Mesendoderm (in vitro differentiated cells): ENCODE results near the gene CADM4.

Experiments used
- DNase-seq: peaks from one replicate; pipeline ENCODE4 v3.0.0; 2013
- H2AK5ac ChIP-seq: 2 replicates; pipeline ENCODE4 v1.6.1; 2013; ENCODE audit warnings: low read length, inconsistent platforms
- H2BK120ac ChIP-seq: 2 replicates; pipeline ENCODE4 v1.6.1; 2013; ENCODE audit warnings: low read depth, mild to moderate bottlenecking, low read length, moderate library complexity, mixed read lengths
- H2BK15ac ChIP-seq: replicated peaks from 2 replicates; pipeline ENCODE4 v1.6.1; 2013; ENCODE audit warnings: low read depth, mild to moderate bottlenecking, moderate library complexity
- H2BK5ac ChIP-seq: 2 replicates; pipeline ENCODE4 v1.6.1; 2013; ENCODE audit warnings: low read length, inconsistent platforms
- H3K18ac ChIP-seq: 2 replicates; pipeline ENCODE4 v1.6.1; 2013; ENCODE audit warnings: mild to moderate bottlenecking, low read length, mixed read lengths
- H3K23ac ChIP-seq: one replicate; pipeline ENCODE4 v1.6.1; 2013; ENCODE audit warnings: low read length
- H3K27ac ChIP-seq: 2 replicates; pipeline ENCODE4 v1.5.1; 2013; ENCODE audit warnings: low read depth, mild to moderate bottlenecking, inconsistent platforms, low read length, moderate library complexity
- H3K27me3 ChIP-seq: 2 replicates; pipeline ENCODE4 v1.6.1; 2013; ENCODE audit warnings: low read length, control low read depth, mild to moderate bottlenecking, inconsistent platforms; ENCODE audit not compliant: insufficient read depth, poor library complexity
- H3K36me3 ChIP-seq: 2 replicates; pipeline ENCODE4 v1.6.1; 2013; ENCODE audit warnings: low read length, inconsistent platforms; ENCODE audit not compliant: control insufficient read depth, insufficient read depth
- H3K4ac ChIP-seq: one replicate; pipeline ENCODE4 v1.6.1; 2013; ENCODE audit warnings: low read depth, mild to moderate bottlenecking, low read length, moderate library complexity
- H3K4me1 ChIP-seq: 2 replicates; pipeline ENCODE4 v1.6.1; 2013; ENCODE audit warnings: low read depth, low read length, inconsistent platforms; ENCODE audit not compliant: control insufficient read depth
- H3K4me2 ChIP-seq: 2 replicates; pipeline ENCODE4 v1.6.1; 2013; ENCODE audit warnings: low read length
- H3K4me3 ChIP-seq: 2 replicates; pipeline ENCODE4 v1.5.1; 2013; ENCODE audit warnings: mild to moderate bottlenecking, low read length
- H3K56ac ChIP-seq: one replicate; pipeline ENCODE4 v1.6.1; 2013; ENCODE audit warnings: low read length
- H3K79me1 ChIP-seq: 2 replicates; pipeline ENCODE4 v1.6.1; 2013; ENCODE audit warnings: low read length, inconsistent platforms
- H3K79me2 ChIP-seq: 2 replicates; pipeline ENCODE4 v1.6.1; 2013; ENCODE audit warnings: mild to moderate bottlenecking, low read length; ENCODE audit not compliant: control insufficient read depth, insufficient read depth
- H3K9ac ChIP-seq: 2 replicates; pipeline ENCODE4 v1.6.1; 2013; ENCODE audit warnings: low read length, inconsistent platforms
- H4K5ac ChIP-seq: one replicate; pipeline ENCODE4 v1.6.1; 2013; ENCODE audit warnings: low read length
- H4K8ac ChIP-seq: one replicate; pipeline ENCODE4 v1.6.1; 2013; ENCODE audit warnings: low read depth, mild to moderate bottlenecking, control low read depth, low read length, moderate library complexity
- WGBS: extraction: QIAGEN DNeasy Blood & Tissue Kit; methylation state at CpG from one replicate; pipeline ENCODE4 v1.1.7; 2013; ENCODE audit warnings: low lambda C conversion rate, missing lambda C conversion rate; ENCODE audit not compliant: insufficient coverage; ENCODE audit errors: extremely low coverage; 5-methylcytosine and 5-hydroxymethylcytosine counted together

Gene CADM4

GRCh38 chr19:43631491-43631890 is 8.2 kb downstream of the CADM4 start:
- Histone ChIP-seq H3K79me2 (no peaks in the 10 kb centered on the region), H3K4me3 (no peak overlapping the region), H2AK5ac (no peak overlapping the region), H3K4ac (no peak overlapping the region), H4K5ac (no peak overlapping the region), H3K18ac (no peak overlapping the region), H3K4me1 (no peaks in the 10 kb centered on the region), H2BK120ac (no peak overlapping the region), H3K23ac (no peak overlapping the region), H2BK15ac (no peak overlapping the region), H3K4me2 (no peak overlapping the region), H3K36me3 (no peaks in the 10 kb centered on the region), H4K8ac (no peak overlapping the region), H3K9ac (no peak overlapping the region), H3K79me1 (no peaks in the 10 kb centered on the region), H3K56ac (no peak overlapping the region), H3K27me3 (no peaks in the 10 kb centered on the region), H3K27ac (no peak overlapping the region), H2BK5ac (no peak overlapping the region)
- WGBS: no CpG with 5 or more reads among the region's 5 CpGs
- no peak for DNase-seq

DNA sequence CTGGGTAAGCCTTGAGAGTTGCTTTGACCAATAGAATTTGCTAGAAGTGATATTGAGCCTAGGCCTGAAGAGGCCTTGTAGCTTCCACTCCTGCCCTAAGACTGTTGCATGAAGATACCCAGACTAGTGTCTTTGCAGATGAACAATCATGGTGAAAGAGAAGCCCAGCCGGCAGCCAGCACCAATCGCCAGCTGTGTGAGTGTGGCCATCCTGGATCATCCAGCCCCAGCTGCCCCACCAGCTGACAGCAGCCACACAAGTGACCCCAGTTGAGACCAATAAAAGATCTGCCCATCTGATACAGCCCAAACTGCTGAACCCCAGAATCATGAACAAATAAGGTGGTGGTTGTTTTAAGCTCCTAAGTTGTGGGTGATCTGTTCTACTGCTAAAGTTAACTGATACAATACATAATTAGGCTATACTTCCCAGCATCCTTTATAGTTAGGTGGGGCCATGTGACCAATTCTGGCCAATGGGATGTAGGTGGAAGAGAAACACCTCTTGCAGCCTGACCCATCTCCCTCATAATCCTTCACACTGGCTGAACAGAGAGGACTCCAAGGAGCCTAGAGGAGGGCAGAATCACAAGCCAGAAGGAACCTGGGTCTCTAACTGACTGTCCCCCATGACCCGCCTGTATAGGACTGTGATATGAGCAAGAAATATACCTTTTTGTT is 10.9 kb downstream of the CADM4 start:
- H4K8ac ChIP-seq: no peak overlapping the region
- no peak overlapping the region for H3K56ac ChIP-seq
- H2AK5ac ChIP-seq: no peak overlapping the region
- H3K4ac ChIP-seq: no peak overlapping the region
- H3K36me3 ChIP-seq: no peaks in the 10 kb centered on the region
- H3K79me1 ChIP-seq: no peaks in the 10 kb centered on the region
- H2BK120ac ChIP-seq: no peak overlapping the region
- no peak overlapping the region for H4K5ac ChIP-seq
- H3K79me2 ChIP-seq: no peaks in the 10 kb centered on the region
- no peak overlapping the region for H3K9ac ChIP-seq
- no CpG with 5 or more reads among the region's 3 CpGs for WGBS
- no peak overlapping the region for H3K27ac ChIP-seq
- H3K4me3 ChIP-seq: no peak overlapping the region
- no peak overlapping the region for H3K18ac ChIP-seq
- no peak overlapping the region for H2BK15ac ChIP-seq
- no peaks in the 10 kb centered on the region for H3K27me3 ChIP-seq
- no peak overlapping the region for H3K23ac ChIP-seq
- no peak for DNase-seq
- no peaks in the 10 kb centered on the region for H3K4me1 ChIP-seq
- no peak overlapping the region for H2BK5ac ChIP-seq
- H3K4me2 ChIP-seq: no peak overlapping the region

DNA sequence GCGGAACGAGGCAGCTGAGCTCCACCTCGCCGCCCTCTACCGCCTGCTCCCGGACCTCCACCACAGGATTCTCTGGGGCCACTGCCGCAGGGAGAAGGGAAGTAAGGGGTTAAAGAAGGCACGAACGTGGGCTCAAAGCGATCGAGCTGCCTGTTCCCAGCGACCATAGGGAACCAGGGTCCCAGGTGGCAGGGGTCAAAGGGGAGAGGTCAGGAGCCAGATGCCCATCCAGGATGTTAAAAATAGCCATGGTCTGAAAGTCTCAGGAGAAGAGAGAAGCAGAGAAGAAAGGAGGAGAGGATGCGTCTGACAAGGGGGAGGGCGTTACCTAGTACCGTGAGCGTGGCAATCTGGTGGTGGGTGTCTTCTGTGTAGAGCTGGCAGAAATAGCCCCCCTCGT is 12.8 kb downstream of the CADM4 start:
- H2AK5ac ChIP-seq: no peak overlapping the region
- H3K23ac ChIP-seq: no peak overlapping the region
- H3K4ac ChIP-seq: no peak overlapping the region
- H4K5ac ChIP-seq: no peak overlapping the region
- DNase-seq: no peak
- H3K4me2 ChIP-seq: no peak overlapping the region
- no peak overlapping the region for H3K9ac ChIP-seq
- no CpG with 5 or more reads among the region's 17 CpGs for WGBS
- no peak overlapping the region for H3K18ac ChIP-seq
- H4K8ac ChIP-seq: no peak overlapping the region
- no peaks in the 10 kb centered on the region for H3K27me3 ChIP-seq
- no peak overlapping the region for H2BK15ac ChIP-seq
- H3K4me1 ChIP-seq: no peaks in the 10 kb centered on the region
- H3K79me2 ChIP-seq: no peaks in the 10 kb centered on the region
- no peak overlapping the region for H3K4me3 ChIP-seq
- H2BK5ac ChIP-seq: no peak overlapping the region
- no peak overlapping the region for H3K56ac ChIP-seq
- H2BK120ac ChIP-seq: no peak overlapping the region
- no peaks in the 10 kb centered on the region for H3K79me1 ChIP-seq
- no peak overlapping the region for H3K27ac ChIP-seq
- no peaks in the 10 kb centered on the region for H3K36me3 ChIP-seq

- H3K23ac ChIP-seq: no peak overlapping the region
- no peak overlapping the region for H2BK15ac ChIP-seq
- peak; percentile 57 for DNase-seq
- no peaks in the 10 kb centered on the region for H3K79me2 ChIP-seq
- peak overlapping the region; percentile 38 for H3K56ac ChIP-seq
- H3K4ac ChIP-seq: no peak overlapping the region
- no peak overlapping the region for H3K27ac ChIP-seq
- no peak overlapping the region for H4K5ac ChIP-seq
- WGBS: no CpG with 5 or more reads among the region's 32 CpGs
- H3K27me3 ChIP-seq: no peaks in the 10 kb centered on the region
- H3K4me2 ChIP-seq: no peak overlapping the region
- no peak overlapping the region for H2AK5ac ChIP-seq
- no peak overlapping the region for H2BK5ac ChIP-seq
- H4K8ac ChIP-seq: no peak overlapping the region
- no peaks in the 10 kb centered on the region for H3K4me1 ChIP-seq
- no peak overlapping the region for H3K9ac ChIP-seq
- H3K18ac ChIP-seq: no peak overlapping the region
- no peak overlapping the region for H2BK120ac ChIP-seq
- H3K4me3 ChIP-seq: no peak overlapping the region
- H3K36me3 ChIP-seq: no peaks in the 10 kb centered on the region
- H3K79me1 ChIP-seq: no peaks in the 10 kb centered on the region
Observed at GRCh38 chr19:43625918-43626579, 13.6 kb downstream of the CADM4 start.

DNA sequence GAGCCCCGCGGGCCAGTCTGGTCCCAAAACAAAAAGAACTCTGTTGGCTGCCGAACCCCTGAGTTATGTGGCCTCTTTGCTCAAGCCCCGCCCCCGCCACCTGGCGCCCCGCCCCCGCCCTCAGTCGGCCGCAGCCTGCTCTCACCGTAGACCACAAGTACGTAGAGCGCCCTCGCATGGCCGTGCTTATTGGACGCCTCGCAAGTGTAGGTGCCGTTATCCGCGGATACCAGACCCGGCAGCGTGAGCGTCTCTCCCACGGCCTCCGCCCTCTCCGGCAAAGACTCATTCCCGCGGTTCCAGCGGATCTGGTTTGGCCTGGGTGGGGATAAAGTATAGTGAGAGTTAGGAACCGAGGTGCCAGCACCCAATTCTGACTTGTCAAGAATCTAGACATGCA is 14.7 kb downstream of the CADM4 start:
- Histone ChIP-seq H3K18ac (no peak overlapping the region), H3K4me2 (no peak overlapping the region), H3K4me3 (no peak overlapping the region), H2BK5ac (no peak overlapping the region), H4K5ac (no peak overlapping the region), H4K8ac (no peak overlapping the region), H2AK5ac (no peak overlapping the region), H2BK120ac (no peak overlapping the region), H3K4ac (no peak overlapping the region), H3K56ac (peak overlapping the region; percentile 17), H3K36me3 (no peaks in the 10 kb centered on the region), H3K9ac (no peak overlapping the region), H3K79me2 (no peaks in the 10 kb centered on the region), H3K27me3 (no peaks in the 10 kb centered on the region), H3K79me1 (no peaks in the 10 kb centered on the region), H3K4me1 (no peaks in the 10 kb centered on the region), H2BK15ac (no peak overlapping the region), H3K27ac (no peak overlapping the region), H3K23ac (no peak overlapping the region)
- peak; percentile 94 for DNase-seq
- no CpG with 5 or more reads among the region's 30 CpGs for WGBS
